SK-N-SH (cell line): ENCODE data around the gene FAM72D. TPM values are rescaled to one million over a fixed set of nuclear protein-coding genes. Genes with fewer than 3 reads are reported as not detected.
"Not testable (repeated sequence)": the region's sequence is repeated elsewhere in the genome, so short reads cannot be mapped to it uniquely, and the experiment has no call there.

Experiments
- CTCF ChIA-PET: fragments of 300-600, 350-600 bp; formaldehyde crosslinking; extraction: SDS; loops from one replicate; lab custom pipeline; 2021; lab: Yijun Ruan, JAX
- POLR2A ChIA-PET: fragments of 350-600 bp; sonication (Branson Sonifier 250); formaldehyde crosslinking; extraction: SDS; loops from one replicate; lab custom pipeline; 2020; ENCODE audit warnings: antibody characterized with exemption, inconsistent platforms; lab: Yijun Ruan, JAX
- DNase-seq: peaks from one replicate; pipeline ENCODE4 v3.0.0; 2012
- H2AFZ ChIP-seq: fragments of 200-600 bp; sonication (generic); 2 replicates; pipeline ENCODE4 v1.8.1; 2016; ENCODE audit warnings: antibody characterized with exemption, mild to moderate bottlenecking, low read depth
- H3F3A ChIP-seq: fragments of 200-600 bp; sonication (generic); replicated peaks from 2 replicates; pipeline ENCODE3; 2016; ENCODE audit warnings: antibody characterized with exemption, mild to moderate bottlenecking; ENCODE audit not compliant: insufficient read depth
- H3K27ac ChIP-seq, 2 experiments: fragments of 200-500 bp in 1 of 2; fragments of 200-600 bp in 1 of 2; sonication (Bioruptor generic) in 1 of 2; sonication (generic), shearing (Covaris generic) in 1 of 2; 2 replicates each; pipeline versions ENCODE4 v1.5.1 to v1.6.1; 2014 to 2016; ENCODE audit warnings: low read depth in 2 of 2, inconsistent platforms in 1 of 2, low read length in 1 of 2, mild to moderate bottlenecking in 1 of 2, mixed read lengths in 1 of 2
- H3K27me3 ChIP-seq: fragments of 200-600 bp; sonication (generic), shearing (Covaris generic); 2 replicates; pipeline ENCODE4 v1.6.1; 2016; ENCODE audit warnings: mixed run types; ENCODE audit not compliant: insufficient read depth
- H3K36me3 ChIP-seq, 2 experiments: fragments of 200-500 bp in 1 of 2; fragments of 200-600 bp in 1 of 2; sonication (Bioruptor generic) in 1 of 2; sonication (generic) in 1 of 2; replicated peaks in 1 of 2; 2 replicates each; pipeline versions ENCODE3 to v1.5.1; 2014 to 2016; ENCODE audit warnings: low read length in 1 of 2, mild to moderate bottlenecking in 1 of 2; ENCODE audit not compliant: insufficient read depth in 2 of 2, control insufficient read depth in 1 of 2
- H3K4me1 ChIP-seq, 2 experiments: fragments of 200-500 bp in 1 of 2; fragments of 200-600 bp in 1 of 2; sonication (Bioruptor generic) in 1 of 2; sonication (generic), shearing (Covaris generic) in 1 of 2; 2 replicates each; pipeline versions ENCODE4 v1.5.1 to v1.6.1; 2014 to 2016; ENCODE audit warnings: low read depth in 1 of 2, low read length in 1 of 2, mixed run types in 1 of 2; ENCODE audit not compliant: insufficient read depth in 2 of 2, control insufficient read depth in 1 of 2
- H3K4me2 ChIP-seq: fragments of 200-600 bp; sonication (generic), shearing (Covaris generic); 2 replicates; pipeline ENCODE4 v1.6.1; 2017; ENCODE audit warnings: mixed run types
- H3K4me3 ChIP-seq, 2 experiments: fragments of 200-500 bp in 1 of 2; fragments of 200-600 bp in 1 of 2; sonication (Bioruptor generic) in 1 of 2; sonication (generic), shearing (Covaris generic) in 1 of 2; 2 replicates each; pipeline versions ENCODE4 v1.5.1 to v1.8.1; 2014 to 2016; ENCODE audit warnings: low read depth in 2 of 2, inconsistent platforms in 1 of 2, low read length in 1 of 2, mild to moderate bottlenecking in 1 of 2, mixed read lengths in 1 of 2, moderate library complexity in 1 of 2
- H3K79me2 ChIP-seq: fragments of 200-600 bp; sonication (generic); 2 replicates; pipeline ENCODE4 v1.8.1; 2017; ENCODE audit warnings: mild to moderate bottlenecking; ENCODE audit not compliant: insufficient read depth
- H3K9ac ChIP-seq: fragments of 200-600 bp; sonication (generic); 2 replicates; pipeline ENCODE4 v1.6.1; 2017; ENCODE audit warnings: mixed run types
- H3K9me2 ChIP-seq: fragments of 200-600 bp; sonication (generic); 2 replicates; pipeline ENCODE4 v1.6.1; 2017; ENCODE audit warnings: mixed run types
- H3K9me3 ChIP-seq: fragments of 200-600 bp; sonication (generic); 2 replicates; pipeline ENCODE4 v1.6.1; 2017; ENCODE audit warnings: mixed run types, mild to moderate bottlenecking, moderate library complexity
- H4K20me1 ChIP-seq: fragments of 200-600 bp; sonication (generic); 2 replicates; pipeline ENCODE4 v1.6.1; 2017; ENCODE audit warnings: mild to moderate bottlenecking, mixed run types; ENCODE audit not compliant: insufficient read depth
- WGBS: methylation state at CpG from one replicate; pipeline ENCODE4 v1.1.6; 2017; ENCODE audit warnings: low lambda C conversion rate; 5-methylcytosine and 5-hydroxymethylcytosine counted together
- polyA plus RNA-seq, 3 experiments: library from polyadenylated mRNA; depleted of rRNA; stranded (reverse); fragments of >200 nt; gene quantifications; 2 replicates each; pipeline ENCODE4 v1.2.3, GENCODE V29; 2012

FAM72D gene
- polyA plus RNA-seq, 1 of the 3 experiments (the other 2 are of a cell fraction): 2.6 TPM

DNA sequence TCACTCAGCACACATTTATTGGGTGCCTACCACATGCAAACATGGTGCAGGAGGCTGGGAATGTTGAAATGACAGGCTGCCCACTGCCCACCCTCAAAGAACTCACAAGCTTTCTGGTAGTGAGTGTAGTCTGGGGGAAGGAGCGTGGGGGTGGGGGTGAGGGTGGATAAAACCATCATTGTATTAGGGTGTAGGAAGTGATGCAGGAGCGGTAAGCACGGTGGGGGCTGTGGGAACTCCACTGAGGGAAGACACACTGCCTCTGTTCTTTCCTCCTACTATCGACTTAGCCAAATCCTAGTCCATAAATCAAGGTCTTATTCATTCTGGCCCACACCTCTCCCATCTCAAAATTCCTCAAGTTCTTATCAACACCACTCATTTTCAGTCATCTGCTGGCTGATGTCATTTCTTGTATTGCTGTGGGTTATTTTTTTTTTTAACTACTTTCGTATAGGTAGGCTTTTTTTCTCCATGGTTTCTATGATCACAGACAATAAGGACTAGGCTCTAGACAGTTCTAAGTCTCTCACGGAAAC is 21.7 kb upstream of the FAM72D start:
- H3K9ac ChIP-seq, H3K27ac ChIP-seq, H3K4me3 ChIP-seq, H3K27me3 ChIP-seq, H3K4me1 ChIP-seq, H3K4me2 ChIP-seq, H3K9me2 ChIP-seq, H3K9me3 ChIP-seq, H4K20me1 ChIP-seq, H3F3A ChIP-seq, POLR2A ChIA-PET, H3K36me3 ChIP-seq, H3K79me2 ChIP-seq, DNase-seq, H2AFZ ChIP-seq, CTCF ChIA-PET: not testable (repeated sequence)
- 76% methylated on average over 3 of the region's 6 CpGs for WGBS

GRCh38 chr1:145076877-145077276 is 18.9 kb upstream of the FAM72D start:
- DNase-seq, H3F3A ChIP-seq, H3K27me3 ChIP-seq, H3K36me3 ChIP-seq, H3K9me3 ChIP-seq, H4K20me1 ChIP-seq, H2AFZ ChIP-seq, CTCF ChIA-PET, H3K9me2 ChIP-seq, H3K4me2 ChIP-seq, POLR2A ChIA-PET, H3K27ac ChIP-seq, H3K4me1 ChIP-seq, H3K4me3 ChIP-seq, H3K9ac ChIP-seq: not testable (repeated sequence)
- H3K79me2 ChIP-seq: peaks cover 13% of the 10 kb centered on the region; the same call in 1 of the 2 replicates
- no CpG with 5 or more reads among the region's 3 CpGs for WGBS

GRCh38 chr1:145077872-145078786 is 17.6 kb upstream of the FAM72D start:
- peaks cover 13% of the 10 kb centered on the region; the same call in 1 of the 2 replicates for H3K79me2 ChIP-seq
- H4K20me1 ChIP-seq, H3K4me2 ChIP-seq, H3K4me3 ChIP-seq, POLR2A ChIA-PET, H3F3A ChIP-seq, H3K9me3 ChIP-seq, H3K4me1 ChIP-seq, CTCF ChIA-PET, H3K9ac ChIP-seq, H3K27me3 ChIP-seq, H2AFZ ChIP-seq, DNase-seq, H3K9me2 ChIP-seq, H3K27ac ChIP-seq, H3K36me3 ChIP-seq: not testable (repeated sequence)
- no CpG with 5 or more reads among the region's 11 CpGs for WGBS

DNA sequence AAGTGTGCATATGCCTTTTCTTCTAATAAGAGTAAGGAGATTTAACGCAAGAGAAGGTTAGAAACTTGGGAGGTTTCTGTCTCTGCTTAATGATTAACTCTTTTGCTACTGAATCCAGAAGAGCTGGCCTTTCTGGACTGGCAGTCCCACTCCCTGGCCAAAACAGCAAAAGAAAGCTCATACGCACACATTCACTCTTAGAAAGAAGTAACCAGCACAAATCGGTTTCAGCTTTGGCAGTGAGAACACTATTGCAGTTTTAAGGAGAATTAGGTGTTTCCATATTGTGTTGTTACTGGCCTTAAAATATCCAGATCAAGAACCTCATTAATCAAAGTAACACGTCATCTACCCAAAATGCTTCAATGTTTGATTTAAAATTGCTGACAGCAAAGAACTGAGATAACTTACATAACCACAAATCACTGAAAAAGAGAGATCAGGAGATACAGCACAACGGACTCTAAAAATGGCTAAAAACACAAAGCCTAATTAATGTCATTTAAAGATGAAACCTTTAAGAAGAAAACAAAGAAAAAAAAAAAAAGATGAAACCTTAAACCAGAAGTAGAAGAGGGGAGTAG is 16.9 kb upstream of the FAM72D start:
- not testable (repeated sequence) for H3K9me2 ChIP-seq, H3F3A ChIP-seq

GRCh38 chr1:145079737-145080136 is 16.0 kb upstream of the FAM72D start:
- WGBS: 92% methylated on average over 2 of the region's 2 CpGs
- H2AFZ ChIP-seq: not testable (repeated sequence)

More for the DNA sequence above, 16.9 kb upstream of the FAM72D start:
- DNase-seq, CTCF ChIA-PET, H3K4me2 ChIP-seq, H3K36me3 ChIP-seq, H3K9me3 ChIP-seq, H4K20me1 ChIP-seq, H2AFZ ChIP-seq, H3K27ac ChIP-seq, H3K27me3 ChIP-seq, H3K4me3 ChIP-seq, H3K4me1 ChIP-seq, H3K9ac ChIP-seq, POLR2A ChIA-PET: not testable (repeated sequence)
- WGBS: no CpG with 5 or more reads among the region's 5 CpGs
- peaks cover 13% of the 10 kb centered on the region; the same call in 1 of the 2 replicates for H3K79me2 ChIP-seq

DNA sequence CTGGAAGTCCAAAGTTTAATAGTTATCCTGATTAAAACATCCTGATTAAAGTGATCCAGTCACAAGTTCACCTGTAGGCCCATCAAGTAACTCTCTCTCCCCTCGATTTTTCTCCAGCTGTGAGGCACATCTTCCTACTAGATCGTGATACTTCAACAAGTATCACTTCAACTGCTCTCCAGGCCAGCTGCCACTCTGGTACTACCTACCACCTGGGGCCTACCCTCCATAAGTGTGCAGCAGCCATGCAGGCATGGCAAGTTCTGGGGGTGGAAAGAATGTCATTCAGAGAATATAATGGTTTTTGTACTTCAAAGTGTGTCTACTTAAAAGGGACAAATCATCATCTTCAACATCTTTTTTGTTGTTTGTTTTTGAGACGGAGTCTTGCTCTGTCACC is 15.6 kb upstream of the FAM72D start:
- H3K4me3 ChIP-seq, H3K9me3 ChIP-seq, H3K4me1 ChIP-seq, H3K9ac ChIP-seq, H4K20me1 ChIP-seq, H2AFZ ChIP-seq, CTCF ChIA-PET, H3K9me2 ChIP-seq, H3F3A ChIP-seq, H3K27ac ChIP-seq, H3K4me2 ChIP-seq, H3K36me3 ChIP-seq, POLR2A ChIA-PET, DNase-seq, H3K27me3 ChIP-seq: not testable (repeated sequence)
- H3K79me2 ChIP-seq: peaks cover 13% of the 10 kb centered on the region; the same call in 1 of the 2 replicates
- WGBS: 77% methylated on average over 2 of the region's 3 CpGs

More at GRCh38 chr1:145079737-145080136, 16.0 kb upstream of the FAM72D start:
- DNase-seq, H3K36me3 ChIP-seq, H3K9ac ChIP-seq, H3K4me1 ChIP-seq, H3K9me2 ChIP-seq, H3K9me3 ChIP-seq, H3K27me3 ChIP-seq, H4K20me1 ChIP-seq, CTCF ChIA-PET, H3K4me2 ChIP-seq, H3K4me3 ChIP-seq, POLR2A ChIA-PET, H3K27ac ChIP-seq, H3F3A ChIP-seq: not testable (repeated sequence)
- peaks cover 13% of the 10 kb centered on the region; the same call in 1 of the 2 replicates for H3K79me2 ChIP-seq
